HepG2 (cell line): ENCODE measurements around the gene ACADVL.

Experiments
- CC2D1A ChIP-seq: sonication (generic); formaldehyde crosslinking; IDR thresholded peaks from 2 replicates; pipeline ENCODE4 v1.8.1; 2023; ENCODE audit warnings: mild to moderate bottlenecking, missing genetic modification reagents
- CTCF ChIP-seq: sonication (generic); formaldehyde crosslinking; IDR thresholded peaks from 2 replicates; pipeline ENCODE4 v1.5.0; 2020; ENCODE audit warnings: mild to moderate bottlenecking, missing genetic modification reagents, moderate library complexity
- HNRNPLL ChIP-seq: fragments of 200-400 bp; formaldehyde crosslinking; IDR thresholded peaks from 2 replicates; pipeline ENCODE4 v1.6.1; 2017; ENCODE audit warnings: mild to moderate bottlenecking, low read depth, low read length; ENCODE audit not compliant: poor library complexity, severe bottlenecking
- POLR2A ChIP-seq, 2 experiments: IDR thresholded peaks; 2 replicates each; pipeline ENCODE4 v1.6.1; 2011; ENCODE audit warnings: low read depth in 2 of 2, low read length in 2 of 2, mild to moderate bottlenecking in 1 of 2, moderate library complexity in 1 of 2; ENCODE audit not compliant: insufficient read depth in 1 of 2
- RFX5 ChIP-seq: IDR thresholded peaks from 2 replicates; pipeline ENCODE4 v1.6.1; 2011; ENCODE audit warnings: low read depth, low read length, improper control_type of control experiment
- SNAI1 ChIP-seq: sonication (generic); formaldehyde crosslinking; IDR thresholded peaks from 2 replicates; pipeline ENCODE4 v1.5.0; 2020; ENCODE audit warnings: mild to moderate bottlenecking, missing genetic modification reagents, borderline replicate concordance
- TEAD3 ChIP-seq: optimal IDR thresholded peaks from 2 replicates; pipeline ENCODE3; 2016; ENCODE audit warnings: borderline replicate concordance
- ZFP36L2 ChIP-seq: sonication (generic); formaldehyde crosslinking; IDR thresholded peaks from 2 replicates; pipeline ENCODE4 v1.4.0; 2020; ENCODE audit warnings: missing genetic modification reagents

- TF ChIP-seq CTCF (no peak), TEAD3 (CRISPR knock-in tag) (no peak), RFX5 (no peak), SNAI1 (CRISPR knock-in tag) (no peak), ZFP36L2 (CRISPR knock-in tag) (no peak), CC2D1A (CRISPR knock-in tag) (no peak), POLR2A (IDR thresholded peaks at IDR 0.05; ENCODE audit: insufficient read depth in 1 of 2, low read depth in 2 of 2, low read length in 2 of 2) (no peak), HNRNPLL (no peak)
These were observed 3.3 kb upstream of the ACADVL start for GRCh38 chr17:7216242-7217112.
